IPS-NIHi7 (cell line): ENCODE data around the gene G3BP2.

Experiments
- DNase-seq: peaks from one replicate; pipeline ENCODE4 v3.0.0; 2012; ENCODE audit warnings: mixed read lengths; ENCODE audit errors: extremely low spot score

G3BP2 gene

GRCh38 chr4:75639124-75639695 lies 34.0 kb downstream of the G3BP2 start:
- no peak for DNase-seq

GRCh38 chr4:75637827-75638226 lies 35.4 kb downstream of the G3BP2 start:
- DNase-seq = no peak

- DNase-seq = no peak
Measured at GRCh38 chr4:75637176-75637575, 36.0 kb downstream of the G3BP2 start.

GRCh38 chr4:75634951-75635350 lies 38.3 kb downstream of the G3BP2 start:
- DNase-seq = no peak

GRCh38 chr4:75634281-75634680 lies 38.9 kb downstream of the G3BP2 start:
- DNase-seq = no peak

- DNase-seq = no peak
Measured at GRCh38 chr4:75633846-75634245, 39.4 kb downstream of the G3BP2 start.

GRCh38 chr4:75630937-75631329 lies 42.3 kb downstream of the G3BP2 start:
- DNase-seq = no peak

- peak; percentile 98 for DNase-seq
Measured at GRCh38 chr4:75630174-75630936, 42.9 kb downstream of the G3BP2 start, which contains the start of gene CDKL2. Gene CDKL2 (minus strand): TSS chr4:75630528. CDS start chr4:75625988, 4,540 bp downstream.

- no peak for DNase-seq
Measured at GRCh38 chr4:75629239-75629638, 44.0 kb downstream of the G3BP2 start.

- no peak for DNase-seq
Measured at GRCh38 chr4:75623026-75623425, 50.2 kb downstream of the G3BP2 start.

GRCh38 chr4:75621715-75622114 lies 51.5 kb downstream of the G3BP2 start:
- no peak for DNase-seq

GRCh38 chr4:75612306-75612705 lies 60.9 kb downstream of the G3BP2 start:
- no peak for DNase-seq

GRCh38 chr4:75605928-75606327 lies 67.3 kb downstream of the G3BP2 start:
- no peak for DNase-seq

- DNase-seq = no peak
Measured at GRCh38 chr4:75599647-75600046, 73.6 kb downstream of the G3BP2 start.

GRCh38 chr4:75598390-75598789 lies 74.8 kb downstream of the G3BP2 start:
- DNase-seq = no peak

- no peak for DNase-seq
Measured at GRCh38 chr4:75596061-75596460, 77.2 kb downstream of the G3BP2 start.

- DNase-seq = no peak
Measured at GRCh38 chr4:75593393-75593792, 79.8 kb downstream of the G3BP2 start.
